ENCODE measurements around the gene G3BP2.

The G3BP2 gene

GRCh38 chr4:75634951-75635350 lies 38.3 kb downstream of the G3BP2 start:
- Histone ChIP-seq H3K79me2 (ENCODE audit: insufficient read depth, low read length) (no peaks in the 10 kb centered on the region), H3K27me3 (ENCODE audit: insufficient read depth, low read length, poor library complexity) (no peaks in the 10 kb centered on the region), H3K9ac (ENCODE audit: low read depth, low read length) (no peak overlapping the region), H3K36me3 (ENCODE audit: insufficient read depth, low read length) (no peaks in the 10 kb centered on the region), H3K4me3 (ENCODE audit: low read depth in 1 of 2, low read length in 2 of 2) (no peak overlapping the region), H4K20me1 (ENCODE audit: insufficient read depth, low read length) (no peaks in the 10 kb centered on the region), H2AFZ (ENCODE audit: low read depth, low read length) (no peak overlapping the region), H3K4me1 (ENCODE audit: insufficient read depth, low read length) (no peaks in the 10 kb centered on the region), H3K4me2 (ENCODE audit: insufficient read depth, low read length) (no peak overlapping the region), H3K27ac (ENCODE audit: low read length) (no peak overlapping the region), H3K9me3 (ENCODE audit: insufficient read depth, low read length, severe bottlenecking) (no peaks in the 10 kb centered on the region)
- ATAC-seq (ENCODE audit: insufficient read depth, low read depth) (no peak), DNase-seq (no peak)
- no peak for TF ChIP-seq EZH2 (IDR thresholded peaks at IDR 0.05; ENCODE audit: borderline replicate concordance, low read depth, low read length, severe bottlenecking)
- TF ChIP-seq CTCF (IDR thresholded peaks at IDR 0.05; ENCODE audit: borderline replicate concordance, extremely low read depth, low read length, poor library complexity, severe bottlenecking) = no peak

GRCh38 chr4:75634281-75634680 lies 38.9 kb downstream of the G3BP2 start:
- TF ChIP-seq EZH2 (IDR thresholded peaks at IDR 0.05; ENCODE audit: borderline replicate concordance, low read depth, low read length, severe bottlenecking) (no peak), CTCF (IDR thresholded peaks at IDR 0.05; ENCODE audit: borderline replicate concordance, extremely low read depth, low read length, poor library complexity, severe bottlenecking) (no peak)
- Histone ChIP-seq H4K20me1 (ENCODE audit: insufficient read depth, low read length) (no peaks in the 10 kb centered on the region), H3K79me2 (ENCODE audit: insufficient read depth, low read length) (no peaks in the 10 kb centered on the region), H2AFZ (ENCODE audit: low read depth, low read length) (no peak overlapping the region), H3K36me3 (ENCODE audit: insufficient read depth, low read length) (no peaks in the 10 kb centered on the region), H3K4me2 (ENCODE audit: insufficient read depth, low read length) (no peak overlapping the region), H3K27me3 (ENCODE audit: insufficient read depth, low read length, poor library complexity) (no peaks in the 10 kb centered on the region), H3K9ac (ENCODE audit: low read depth, low read length) (no peak overlapping the region), H3K27ac (ENCODE audit: low read length) (no peak overlapping the region), H3K9me3 (ENCODE audit: insufficient read depth, low read length, severe bottlenecking) (no peaks in the 10 kb centered on the region), H3K4me3 (ENCODE audit: low read depth in 1 of 2, low read length in 2 of 2) (no peak overlapping the region), H3K4me1 (ENCODE audit: insufficient read depth, low read length) (no peaks in the 10 kb centered on the region)
- no peak for ATAC-seq (ENCODE audit: insufficient read depth, low read depth)
- DNase-seq = no peak

GRCh38 chr4:75633846-75634245 lies 39.4 kb downstream of the G3BP2 start:
- no peaks in the 10 kb centered on the region for H3K27me3 ChIP-seq (ENCODE audit: insufficient read depth, low read length, poor library complexity)
- H3K4me3 ChIP-seq (ENCODE audit: low read depth in 1 of 2, low read length in 2 of 2) = no peak overlapping the region
- H3K36me3 ChIP-seq (ENCODE audit: insufficient read depth, low read length) = no peaks in the 10 kb centered on the region
- no peaks in the 10 kb centered on the region for H3K9me3 ChIP-seq (ENCODE audit: insufficient read depth, low read length, severe bottlenecking)
- H3K4me1 ChIP-seq (ENCODE audit: insufficient read depth, low read length) = no peaks in the 10 kb centered on the region
- H3K9ac ChIP-seq (ENCODE audit: low read depth, low read length) = no peak overlapping the region
- no peak overlapping the region for H2AFZ ChIP-seq (ENCODE audit: low read depth, low read length)
- H3K4me2 ChIP-seq (ENCODE audit: insufficient read depth, low read length) = no peak overlapping the region
- no peaks in the 10 kb centered on the region for H4K20me1 ChIP-seq (ENCODE audit: insufficient read depth, low read length)
- H3K27ac ChIP-seq (ENCODE audit: low read length) = no peak overlapping the region
- TF ChIP-seq EZH2 (IDR thresholded peaks at IDR 0.05; ENCODE audit: borderline replicate concordance, low read depth, low read length, severe bottlenecking) = no peak
- TF ChIP-seq CTCF (IDR thresholded peaks at IDR 0.05; ENCODE audit: borderline replicate concordance, extremely low read depth, low read length, poor library complexity, severe bottlenecking) = no peak
- no peaks in the 10 kb centered on the region for H3K79me2 ChIP-seq (ENCODE audit: insufficient read depth, low read length)
- DNase-seq (no peak), ATAC-seq (ENCODE audit: insufficient read depth, low read depth) (no peak)

- Histone ChIP-seq H3K27me3 (ENCODE audit: insufficient read depth, low read length, poor library complexity) (no peaks in the 10 kb centered on the region), H4K20me1 (ENCODE audit: insufficient read depth, low read length) (no peaks in the 10 kb centered on the region), H3K9ac (ENCODE audit: low read depth, low read length) (no peak overlapping the region), H3K4me2 (ENCODE audit: insufficient read depth, low read length) (no peak overlapping the region), H3K27ac (ENCODE audit: low read length) (no peak overlapping the region), H3K36me3 (ENCODE audit: insufficient read depth, low read length) (no peaks in the 10 kb centered on the region), H2AFZ (ENCODE audit: low read depth, low read length) (no peak overlapping the region), H3K4me3 (ENCODE audit: low read depth in 1 of 2, low read length in 2 of 2) (no peak overlapping the region), H3K79me2 (ENCODE audit: insufficient read depth, low read length) (no peaks in the 10 kb centered on the region), H3K9me3 (ENCODE audit: insufficient read depth, low read length, severe bottlenecking) (no peaks in the 10 kb centered on the region), H3K4me1 (ENCODE audit: insufficient read depth, low read length) (no peaks in the 10 kb centered on the region)
- TF ChIP-seq CTCF (IDR thresholded peaks at IDR 0.05; ENCODE audit: borderline replicate concordance, extremely low read depth, low read length, poor library complexity, severe bottlenecking) = no peak
- TF ChIP-seq EZH2 (IDR thresholded peaks at IDR 0.05; ENCODE audit: borderline replicate concordance, low read depth, low read length, severe bottlenecking) = no peak
- ATAC-seq (ENCODE audit: insufficient read depth, low read depth) (no peak), DNase-seq (no peak)
Measured at GRCh38 chr4:75630937-75631329, 42.3 kb downstream of the G3BP2 start.

Data from DND-41 (cell line).